GM20000 (cell line): ENCODE measurements around the gene FBLN5.
A peak's percentile ranks its signal among the peaks of the same experiment; 100 is the strongest.

Experiments used
- DNase-seq: peaks from one replicate; pipeline ENCODE4 v3.0.0; 2012; ENCODE audit warnings: low spot score
- TF ChIP-seq, protein P1 (sequence below): IDR thresholded peaks from 2 replicates; pipeline ENCODE4 v1.5.1; 2012; ENCODE audit warnings: mild to moderate bottlenecking, control low read depth; ENCODE audit errors: extremely low read depth, missing control alignments

Gene FBLN5

DNA sequence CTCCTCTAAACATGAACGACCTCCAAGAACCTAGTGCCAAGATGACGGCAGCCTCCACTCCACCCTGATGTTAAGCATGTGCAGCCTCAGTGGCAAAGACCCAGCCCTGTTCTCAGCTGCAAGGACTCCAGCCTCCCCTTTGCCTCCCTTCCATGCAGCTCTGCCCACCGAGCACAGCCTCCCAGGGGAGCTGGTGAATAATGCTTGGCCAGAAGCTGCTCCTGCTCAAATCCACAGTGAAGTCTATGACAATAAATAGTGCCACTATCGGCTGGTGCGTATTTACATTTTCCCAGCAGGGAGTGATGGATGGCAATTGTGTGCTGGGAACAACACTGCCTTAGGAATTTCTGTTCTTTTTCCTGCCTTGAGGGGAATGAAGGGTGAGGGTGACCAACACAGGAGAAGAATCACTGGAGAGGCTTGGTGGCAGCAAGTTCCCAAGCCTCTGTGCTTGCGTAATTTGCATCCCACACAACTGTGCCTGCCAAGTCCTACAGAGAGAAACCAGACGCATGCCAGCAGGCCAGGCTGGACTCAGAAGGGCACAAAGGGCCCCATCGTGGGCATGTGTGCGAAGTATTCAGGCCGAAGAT is 50.3 kb downstream of the FBLN5 start:
- DNase-seq, result no peak
- TF ChIP-seq, protein P1, sequence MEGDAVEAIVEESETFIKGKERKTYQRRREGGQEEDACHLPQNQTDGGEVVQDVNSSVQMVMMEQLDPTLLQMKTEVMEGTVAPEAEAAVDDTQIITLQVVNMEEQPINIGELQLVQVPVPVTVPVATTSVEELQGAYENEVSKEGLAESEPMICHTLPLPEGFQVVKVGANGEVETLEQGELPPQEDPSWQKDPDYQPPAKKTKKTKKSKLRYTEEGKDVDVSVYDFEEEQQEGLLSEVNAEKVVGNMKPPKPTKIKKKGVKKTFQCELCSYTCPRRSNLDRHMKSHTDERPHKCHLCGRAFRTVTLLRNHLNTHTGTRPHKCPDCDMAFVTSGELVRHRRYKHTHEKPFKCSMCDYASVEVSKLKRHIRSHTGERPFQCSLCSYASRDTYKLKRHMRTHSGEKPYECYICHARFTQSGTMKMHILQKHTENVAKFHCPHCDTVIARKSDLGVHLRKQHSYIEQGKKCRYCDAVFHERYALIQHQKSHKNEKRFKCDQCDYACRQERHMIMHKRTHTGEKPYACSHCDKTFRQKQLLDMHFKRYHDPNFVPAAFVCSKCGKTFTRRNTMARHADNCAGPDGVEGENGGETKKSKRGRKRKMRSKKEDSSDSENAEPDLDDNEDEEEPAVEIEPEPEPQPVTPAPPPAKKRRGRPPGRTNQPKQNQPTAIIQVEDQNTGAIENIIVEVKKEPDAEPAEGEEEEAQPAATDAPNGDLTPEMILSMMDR, result no peak

DNA sequence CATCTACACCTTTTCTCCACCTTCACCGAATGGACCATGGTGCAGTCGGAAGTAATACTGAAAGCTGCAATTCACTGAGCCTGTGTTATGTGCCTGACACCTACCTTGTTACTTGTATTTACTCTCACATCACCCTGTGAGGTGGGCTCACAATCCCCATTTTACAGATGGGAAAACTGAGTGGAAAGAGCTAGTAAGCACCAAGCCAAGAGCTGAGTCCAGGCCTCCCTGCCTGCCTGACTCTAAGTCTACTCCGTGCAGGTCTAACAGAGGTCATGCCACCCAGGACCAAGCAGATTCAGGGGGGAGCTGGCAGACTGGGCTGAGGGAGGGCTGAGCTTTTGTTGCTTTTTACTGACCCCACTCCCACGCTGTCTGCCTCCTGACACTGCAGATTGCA is 51.1 kb downstream of the FBLN5 start:
- TF ChIP-seq, protein P1, result no peak
- DNase-seq, result no peak

DNA sequence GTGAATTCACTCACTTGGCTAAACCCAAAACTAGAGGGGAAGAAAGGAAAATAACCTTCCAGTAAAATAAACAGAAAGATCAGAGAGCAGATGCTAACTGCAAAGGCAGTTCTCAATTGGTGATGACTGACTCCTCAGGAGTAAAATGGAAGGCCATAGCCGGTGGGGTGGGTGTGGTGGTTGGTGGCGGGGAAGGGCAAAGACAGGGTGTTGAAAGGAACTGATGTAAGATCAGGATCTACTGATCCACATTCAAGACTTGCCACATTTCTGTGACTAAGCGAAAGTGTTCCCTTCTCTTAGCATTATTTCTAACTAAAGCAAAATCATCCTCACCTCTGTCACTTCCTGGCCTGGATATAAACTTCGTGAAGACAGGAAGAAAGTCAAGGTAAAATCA is 53.8 kb downstream of the FBLN5 start:
- TF ChIP-seq, protein P1, result no peak
- no peak for DNase-seq

DNA sequence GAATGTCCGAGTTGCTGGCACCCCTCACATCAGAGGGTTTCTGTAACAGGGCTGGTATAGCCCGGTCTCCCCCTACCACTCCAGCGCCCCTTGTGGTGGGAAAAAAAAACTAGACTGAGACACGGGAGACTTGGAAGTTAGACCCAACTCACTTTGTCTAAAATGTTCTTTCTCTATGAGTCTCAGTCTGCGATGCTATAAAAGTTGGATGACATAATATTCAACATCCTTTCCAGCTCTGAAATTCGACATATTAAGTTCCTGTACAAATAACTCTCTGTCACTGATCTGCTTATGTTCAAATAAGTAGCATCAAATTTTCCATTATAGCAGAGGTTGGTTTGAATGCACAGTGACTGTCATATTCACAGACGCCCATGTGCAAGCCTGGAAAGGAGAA is 54.5 kb downstream of the FBLN5 start:
- peak; percentile 37 for DNase-seq
- TF ChIP-seq, protein P1, result peak; percentile 45

DNA sequence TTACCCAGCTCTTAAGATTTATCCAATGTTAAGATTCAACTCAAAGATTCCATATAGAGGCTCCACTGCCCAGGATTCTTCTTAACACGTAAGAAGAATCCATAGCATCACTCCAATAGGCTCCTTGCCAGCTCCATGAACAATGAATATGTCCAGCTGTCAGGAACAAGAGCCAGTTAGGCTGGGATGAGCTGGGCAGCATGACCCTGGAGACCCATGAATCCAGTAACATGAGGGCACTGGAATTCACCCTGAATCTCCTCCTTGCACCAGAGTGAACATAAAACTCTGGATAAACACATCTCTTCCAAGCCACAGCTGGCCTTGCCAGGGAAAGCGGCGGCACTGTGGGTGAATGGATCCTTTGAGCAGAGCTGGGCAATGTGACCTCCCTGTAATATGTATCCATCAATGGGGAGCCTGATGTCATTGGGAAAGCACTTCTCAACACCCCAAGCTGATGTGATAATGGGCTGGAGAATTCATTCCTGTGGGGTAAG is 55.7 kb downstream of the FBLN5 start:
- TF ChIP-seq, protein P1, result no peak
- DNase-seq, result no peak

DNA sequence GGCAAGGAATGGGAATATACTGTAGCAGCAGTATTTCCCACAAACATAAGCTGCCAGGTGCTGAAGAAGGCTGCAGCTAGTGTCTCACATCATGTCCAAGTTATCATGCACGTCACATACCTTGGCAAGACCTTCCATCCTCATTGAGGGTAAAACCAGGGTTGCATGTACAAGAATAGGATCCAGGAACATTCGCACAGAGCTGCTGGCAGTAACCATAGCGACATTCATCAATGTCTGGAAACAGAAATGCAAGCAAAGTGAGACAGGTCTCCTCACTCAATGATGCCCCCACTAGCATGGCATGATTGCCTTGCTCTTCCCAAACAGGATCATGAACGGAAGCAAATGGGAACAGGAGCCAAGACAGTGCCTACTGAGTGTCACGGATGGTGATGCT is 56.4 kb downstream of the FBLN5 start:
- no peak for DNase-seq
- TF ChIP-seq, protein P1, result no peak

DNA sequence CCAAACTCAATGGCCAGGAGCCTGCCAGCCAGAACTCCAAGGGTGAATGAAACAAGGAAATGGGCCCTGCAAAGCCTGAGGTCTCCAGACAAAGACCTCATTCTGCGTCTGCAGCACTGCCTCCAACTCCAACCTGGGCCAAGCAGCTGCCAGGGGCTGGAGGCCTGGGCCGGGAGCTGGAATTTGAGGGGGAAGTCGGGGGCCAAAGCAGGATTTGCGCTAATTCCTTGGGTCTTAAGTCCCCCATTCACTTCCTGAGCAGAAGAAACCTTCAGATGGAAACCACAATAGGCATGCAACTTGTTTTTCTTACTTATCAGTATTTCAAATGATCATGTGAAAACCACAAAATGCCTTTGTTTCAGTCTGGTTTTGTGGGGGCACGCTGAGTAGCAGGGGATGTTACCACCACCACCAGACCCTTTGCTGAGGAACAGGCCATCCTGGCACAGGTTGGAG is 57.2 kb downstream of the FBLN5 start:
- no peak for DNase-seq
- TF ChIP-seq, protein P1, result no peak
